H54 (cell line): ENCODE measurements around the gene ABHD2.

Experiments used
- DNase-seq: peaks from one replicate; pipeline ENCODE4 v3.0.0; 2011; ENCODE audit warnings: low spot score, mixed read lengths; ENCODE audit not compliant: insufficient read length
- FAIRE-seq: peaks from 3 replicates; lab custom pipeline; 2011; peaks lifted over from hg19 to GRCh38; lab: Jason Lieb, UNC
- POLR2A ChIP-seq: IDR thresholded peaks from 2 replicates; pipeline ENCODE4 v1.6.1; 2011; ENCODE audit warnings: low read depth, mild to moderate bottlenecking, low read length

Gene ABHD2

GRCh38 chr15:89067751-89068150, 20.5 kb upstream of the ABHD2 start:
- DNase-seq (no peak), FAIRE-seq (no peak)
- no peak for TF ChIP-seq POLR2A

DNA sequence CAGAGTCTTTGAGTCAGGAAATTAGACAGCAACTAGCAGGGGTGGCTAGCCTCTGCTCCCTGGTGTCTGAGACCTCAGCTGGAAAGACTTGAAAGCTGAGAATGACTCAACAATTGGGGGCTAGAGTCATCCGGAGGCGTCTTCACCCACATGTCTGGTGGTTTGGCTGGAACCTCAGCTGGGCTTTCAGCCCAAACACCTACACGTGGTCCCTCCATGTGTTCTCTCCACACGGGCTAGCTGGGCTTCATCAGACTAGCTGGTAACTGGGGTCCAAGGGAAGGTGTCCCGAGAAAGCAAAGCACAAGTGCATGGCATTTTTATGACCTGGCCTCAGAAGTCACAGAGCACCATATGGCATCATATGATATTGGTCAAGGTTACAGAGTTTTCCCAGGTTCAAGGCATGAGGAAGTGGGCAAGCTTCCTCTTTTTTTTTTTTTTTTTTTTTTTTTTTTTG, 19.9 kb upstream of the ABHD2 start:
- no peak for DNase-seq
- no peak for FAIRE-seq
- TF ChIP-seq POLR2A = no peak

- no peak for TF ChIP-seq POLR2A
- no peak for FAIRE-seq
Observed at GRCh38 chr15:89070197-89071124, 17.8 kb upstream of the ABHD2 start.

DNA sequence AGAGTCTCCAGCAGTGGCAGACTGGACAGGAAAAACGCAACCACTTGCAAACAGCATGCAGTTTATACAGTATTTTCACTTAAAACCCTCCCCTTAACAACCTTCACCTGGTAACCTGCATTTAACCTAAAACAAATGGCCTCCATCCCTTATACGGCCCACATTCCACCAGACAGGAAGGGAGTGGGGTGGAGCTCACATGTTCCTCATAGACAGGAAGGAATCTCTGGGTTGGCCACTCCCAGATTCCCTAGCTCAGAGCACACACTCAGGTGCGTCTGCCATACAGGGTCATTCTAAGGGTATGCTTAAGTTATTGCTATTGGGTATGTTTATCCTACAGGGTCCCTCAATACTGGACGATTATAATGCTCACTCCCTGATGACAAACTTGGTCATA, 16.8 kb upstream of the ABHD2 start:
- TF ChIP-seq POLR2A = no peak
- DNase-seq (no peak), FAIRE-seq (no peak)

More at GRCh38 chr15:89070197-89071124, 17.8 kb upstream of the ABHD2 start:
- DNase-seq = no peak

DNA sequence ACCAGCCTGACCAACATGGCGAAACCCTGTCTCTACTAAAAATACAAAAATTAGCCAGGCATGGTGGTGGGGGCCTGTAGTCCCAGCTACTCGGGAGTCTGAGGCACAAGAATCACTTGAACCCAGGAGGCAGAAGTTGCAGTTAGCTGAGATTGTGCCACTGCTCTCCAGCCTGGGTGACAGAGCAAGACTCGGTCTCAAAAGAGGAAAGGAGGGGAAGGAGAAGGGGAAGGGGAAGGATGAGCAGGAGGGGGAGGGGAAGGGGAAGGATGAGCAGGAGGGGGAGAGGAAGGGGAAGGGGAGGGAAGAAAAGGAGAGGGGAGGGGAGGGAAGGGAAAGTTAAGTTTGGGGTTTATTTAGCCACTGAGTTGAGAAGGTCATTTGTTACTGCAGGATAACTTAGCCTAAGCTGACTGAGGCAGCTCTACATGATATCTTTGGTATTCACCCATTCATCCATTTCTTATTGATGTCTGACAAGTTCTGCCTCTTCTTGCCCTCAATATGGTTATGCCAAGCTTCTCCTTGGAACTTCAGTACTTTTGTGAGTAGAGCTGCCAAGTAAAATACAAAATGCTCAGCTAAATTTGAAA, 15.9 kb upstream of the ABHD2 start:
- TF ChIP-seq POLR2A = no peak
- DNase-seq (no peak), FAIRE-seq (no peak)

DNA sequence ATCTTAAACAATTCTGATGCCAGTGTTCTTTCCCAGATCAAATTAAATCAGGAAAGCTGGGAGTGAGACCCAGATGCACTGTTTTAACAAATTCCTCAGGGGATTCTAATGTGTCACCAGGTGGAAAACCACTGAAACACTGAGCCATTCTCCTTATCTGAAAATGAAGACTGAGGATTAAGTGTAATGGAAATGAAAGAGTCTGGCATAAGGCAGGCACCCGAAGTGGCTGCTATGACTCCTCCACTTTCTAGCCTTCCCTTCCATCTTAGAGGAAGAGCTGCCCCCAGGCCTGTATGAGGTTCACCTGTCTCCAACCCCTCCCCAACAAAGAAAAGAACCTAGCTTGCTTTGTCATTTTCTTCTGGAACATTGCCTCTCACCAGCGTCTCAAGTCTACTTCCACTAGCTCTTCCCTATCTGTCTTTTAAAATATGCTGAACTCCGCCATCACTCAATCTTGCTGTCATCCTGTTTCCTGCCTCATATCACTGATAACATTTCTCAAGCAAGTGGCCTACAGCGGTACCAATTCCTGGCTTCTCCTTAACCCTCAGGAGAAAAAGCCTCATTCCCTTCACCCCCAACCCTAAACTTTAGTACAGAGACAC, 13.7 kb upstream of the ABHD2 start:
- no peak for FAIRE-seq
- no peak for TF ChIP-seq POLR2A
- DNase-seq = no peak

DNA sequence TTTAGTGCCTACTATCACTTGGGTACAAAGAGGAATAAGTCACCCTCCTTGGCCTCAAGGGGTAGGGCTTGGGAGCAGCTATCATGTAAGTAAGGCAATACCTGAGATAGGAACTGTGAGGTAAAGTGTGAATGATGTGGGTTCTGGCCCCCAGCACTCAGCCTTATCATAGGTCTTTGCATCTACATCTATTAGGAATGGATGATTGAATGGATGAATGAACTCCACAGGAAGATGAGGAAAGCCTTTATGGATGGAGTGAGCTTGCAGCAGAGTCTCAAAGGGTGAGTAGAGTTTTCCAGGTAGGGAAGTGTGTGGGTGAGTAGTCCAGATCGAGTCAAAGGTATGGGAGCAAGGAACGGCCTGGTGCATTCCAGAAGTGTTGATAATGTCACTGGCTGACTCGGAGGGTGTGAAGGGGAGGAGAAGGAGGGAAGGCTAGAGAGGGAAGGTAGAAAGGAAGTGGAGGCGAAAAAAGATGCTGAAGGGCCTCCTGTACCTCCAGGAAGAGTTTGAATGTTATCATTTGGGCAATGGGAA, 13.1 kb upstream of the ABHD2 start:
- DNase-seq (no peak), FAIRE-seq (no peak)
- no peak for TF ChIP-seq POLR2A

DNA sequence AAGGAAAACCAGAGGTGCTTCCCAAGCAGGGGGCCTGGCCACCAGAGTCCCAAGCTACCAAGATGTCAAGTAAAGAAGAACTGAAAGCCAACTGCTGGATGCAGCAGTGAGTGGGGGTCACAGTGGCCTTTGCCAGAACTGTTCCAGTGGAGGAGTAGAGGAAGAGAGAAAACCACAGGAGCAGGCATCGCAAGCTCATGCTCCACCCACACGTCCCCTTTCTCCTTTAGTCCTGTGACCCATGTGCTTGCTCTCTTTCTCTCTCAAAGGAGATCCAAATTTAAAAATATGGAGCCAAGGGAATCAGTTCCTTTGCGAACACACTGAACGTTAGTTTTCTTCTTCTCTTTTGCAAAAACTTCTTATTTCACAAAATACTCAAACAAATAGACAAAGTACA, 12.4 kb upstream of the ABHD2 start:
- FAIRE-seq = no peak

GRCh38 chr15:89077750-89078149, 10.5 kb upstream of the ABHD2 start:
- DNase-seq (no peak), FAIRE-seq (no peak)
- TF ChIP-seq POLR2A = no peak

More for the DNA sequence above, 12.4 kb upstream of the ABHD2 start:
- no peak for DNase-seq
- no peak for TF ChIP-seq POLR2A

GRCh38 chr15:89078851-89079810, 9.1 kb upstream of the ABHD2 start:
- DNase-seq = no peak
- no peak for TF ChIP-seq POLR2A
- FAIRE-seq = no peak

- DNase-seq (no peak), FAIRE-seq (no peak)
- TF ChIP-seq POLR2A = no peak
Observed at GRCh38 chr15:89081878-89082277, 6.4 kb upstream of the ABHD2 start.

- FAIRE-seq (no peak), DNase-seq (no peak)
- no peak for TF ChIP-seq POLR2A
Observed at GRCh38 chr15:89083246-89083645, 5.0 kb upstream of the ABHD2 start.
